ENCODE measurements around the gene SOCS3.

The SOCS3 gene

DNA sequence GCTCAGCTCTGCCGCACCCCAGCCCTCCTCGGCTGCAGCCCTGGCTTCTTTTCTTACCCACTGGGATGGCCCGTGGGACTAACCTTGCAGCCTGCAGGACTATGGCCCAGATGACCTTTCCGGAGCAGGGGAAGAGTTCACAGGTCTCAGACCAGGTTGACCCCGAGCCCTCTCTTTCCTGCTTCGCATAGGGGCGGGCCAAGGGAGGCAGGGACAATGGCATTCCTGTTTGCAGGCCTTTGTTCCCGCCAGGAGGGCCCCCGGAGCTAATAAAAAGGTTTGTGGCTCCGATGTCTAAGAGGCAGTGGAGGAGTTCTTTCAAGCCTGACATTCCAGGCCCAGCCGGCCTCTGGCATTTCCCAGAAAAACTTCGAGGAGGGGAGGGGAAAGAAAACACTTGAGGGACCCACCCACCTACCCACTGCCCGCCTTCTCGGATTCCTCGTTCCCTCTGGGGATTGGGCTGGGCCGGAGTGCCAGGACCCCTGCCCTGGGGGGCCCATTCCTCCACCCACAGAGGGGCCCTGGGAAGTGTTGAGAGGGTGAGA is 5.8 kb upstream of the SOCS3 start:
- no peak for DNase-seq (ENCODE audit: low spot score)
- TF ChIP-seq CTCF (IDR thresholded peaks at IDR 0.05; ENCODE audit: extremely low read depth, missing control alignments): no peak

DNA sequence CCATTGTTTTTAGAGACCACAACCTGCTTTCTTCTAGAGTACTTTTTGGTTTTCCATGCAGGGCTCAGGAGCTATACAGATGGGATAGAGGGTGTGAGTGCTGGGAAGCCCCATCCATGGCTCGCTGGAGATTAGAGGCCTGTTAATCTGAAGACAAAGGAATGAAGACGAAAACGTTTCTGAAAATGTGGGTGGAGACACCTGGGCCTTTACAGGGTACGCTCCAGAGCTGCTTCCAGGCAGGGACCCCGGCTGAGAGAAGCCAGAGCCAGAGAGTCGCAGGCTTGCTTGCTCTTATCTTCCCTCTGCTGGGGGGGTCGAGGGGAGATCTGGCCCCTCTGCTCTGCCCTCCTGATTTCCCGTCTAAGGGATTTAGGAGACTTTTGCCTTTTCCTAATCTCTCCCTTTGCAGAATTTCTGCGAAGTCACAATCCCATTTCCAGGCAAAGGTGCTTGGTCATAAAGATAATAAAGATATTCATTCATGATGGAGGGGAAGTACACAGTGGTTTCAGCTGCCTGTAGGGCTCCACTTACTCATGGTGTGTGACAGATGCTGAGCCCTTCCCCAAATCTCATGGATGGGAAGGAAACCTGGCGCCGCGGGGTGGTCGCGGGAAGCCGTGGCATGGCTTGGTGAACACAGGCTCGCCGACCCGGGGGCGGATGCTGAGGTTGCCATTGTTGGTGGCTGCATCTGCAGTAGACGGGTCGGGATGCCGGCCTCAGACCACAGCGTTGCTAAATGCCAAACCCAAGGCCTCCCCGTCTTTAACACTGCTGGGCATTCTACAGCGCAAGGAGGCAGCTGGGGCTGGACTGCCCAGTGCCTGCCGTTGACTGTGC is 4.8 kb upstream of the SOCS3 start:
- DNase-seq (ENCODE audit: low spot score): no peak
- TF ChIP-seq CTCF (IDR thresholded peaks at IDR 0.05; ENCODE audit: extremely low read depth, missing control alignments): no peak

- DNase-seq (ENCODE audit: low spot score): no peak
- no peak for TF ChIP-seq CTCF (IDR thresholded peaks at IDR 0.05; ENCODE audit: extremely low read depth, missing control alignments)
Observed at GRCh38 chr17:78362671-78363070, 2.8 kb upstream of the SOCS3 start.

DNA sequence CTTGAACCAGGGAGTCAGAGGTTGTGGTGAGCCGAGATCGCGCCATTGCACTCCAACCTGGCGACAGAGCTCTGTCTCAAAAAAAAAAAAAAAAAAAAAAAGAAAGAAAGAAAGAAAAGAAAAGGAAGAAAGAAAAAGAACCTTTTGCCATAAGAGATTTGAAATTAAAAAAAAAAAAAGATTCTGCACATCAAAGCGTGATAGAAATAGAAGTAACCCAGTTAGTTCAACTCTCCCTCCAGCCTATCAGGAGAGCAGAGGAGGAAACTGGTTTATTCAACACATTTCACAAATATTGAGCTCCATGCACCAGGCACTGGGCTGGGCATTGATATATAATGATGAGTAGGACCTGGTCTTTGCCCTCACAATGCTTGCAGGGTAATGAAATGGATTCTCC is 2.4 kb upstream of the SOCS3 start:
- DNase-seq (ENCODE audit: low spot score): no peak

DNA sequence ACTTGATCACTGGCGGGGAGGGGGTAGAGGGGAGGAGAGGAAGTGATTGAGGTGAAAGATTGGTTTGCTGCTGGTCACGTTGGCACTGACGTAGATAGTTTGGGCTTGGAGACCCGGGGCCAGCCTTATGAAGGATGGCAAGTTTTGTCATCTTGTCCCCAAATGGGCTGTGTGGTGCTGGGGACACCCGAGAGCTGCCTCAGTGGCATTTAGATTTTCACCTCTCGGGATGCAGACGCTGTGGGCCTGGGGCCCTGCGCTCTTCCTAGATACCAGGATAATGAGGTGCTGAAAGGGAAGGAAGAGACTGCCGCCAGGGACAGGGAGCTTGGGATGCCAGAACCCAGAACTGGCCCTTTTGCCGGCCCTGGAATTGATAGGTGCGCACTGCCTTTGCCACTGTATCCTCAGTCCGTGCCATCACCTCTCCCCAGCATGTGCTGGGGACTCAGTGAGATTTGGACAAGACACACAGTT is 1.4 kb upstream of the SOCS3 start:
- no peak for TF ChIP-seq CTCF (IDR thresholded peaks at IDR 0.05; ENCODE audit: extremely low read depth, missing control alignments)
- no peak for DNase-seq (ENCODE audit: low spot score)

More for the DNA sequence above, 2.4 kb upstream of the SOCS3 start:
- no peak for TF ChIP-seq CTCF (IDR thresholded peaks at IDR 0.05; ENCODE audit: extremely low read depth, missing control alignments)

DNA sequence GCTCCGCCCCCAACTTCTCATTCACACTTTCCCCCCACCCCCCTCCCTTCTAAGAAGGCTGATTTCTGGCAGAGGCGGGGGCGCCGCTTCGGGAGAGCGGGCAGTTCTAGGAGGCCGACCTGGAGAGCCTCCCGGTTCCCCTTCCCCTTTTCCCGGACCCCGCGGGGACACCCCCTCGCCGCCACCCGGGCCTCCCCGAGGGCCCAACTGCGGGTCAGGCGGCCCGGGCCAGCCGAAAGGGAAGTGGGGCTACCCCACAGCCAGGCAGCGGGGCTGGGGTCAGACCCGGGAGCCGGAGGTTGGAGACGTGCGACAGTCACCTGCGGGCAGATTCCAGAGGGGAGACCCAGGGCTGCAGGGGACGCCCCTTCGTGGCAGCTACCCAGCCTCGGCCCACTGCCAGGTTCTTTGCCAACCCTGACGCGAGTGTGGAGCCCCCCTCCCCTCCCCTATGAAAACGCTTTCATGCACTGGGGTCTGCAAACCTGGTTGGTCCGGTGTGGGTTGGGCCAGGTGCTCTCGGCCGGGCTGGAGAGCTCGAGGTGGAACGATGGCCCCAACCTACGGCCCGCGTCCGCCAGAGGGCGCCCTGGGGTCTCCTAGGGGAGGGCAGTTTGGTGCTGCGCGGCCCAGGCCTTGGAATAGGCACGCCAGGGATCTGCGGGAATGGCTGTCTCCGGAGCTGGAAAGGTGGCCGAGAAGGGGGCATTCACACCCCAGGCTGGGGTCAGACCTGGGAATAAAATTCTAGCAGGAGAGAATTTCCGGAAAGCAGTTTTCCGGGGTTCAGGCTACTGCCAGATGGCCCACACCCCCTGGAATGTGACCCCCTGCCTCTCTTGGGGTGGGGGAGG is 721 bp upstream of the SOCS3 start:
- TF ChIP-seq CTCF (IDR thresholded peaks at IDR 0.05; ENCODE audit: extremely low read depth, missing control alignments): peak; percentile 84
- DNase-seq (ENCODE audit: low spot score): peak; percentile 92

Data from GM20000 (cell line).